HG03442 (cell line): Measurements from ENCODE around the gene KBTBD2.
"Not testable (repeated sequence)": the region's sequence is repeated elsewhere in the genome, so short reads cannot be mapped to it uniquely, and the experiment has no call there.

Experiments
- ATAC-seq: cut with Tn5 transposase; IDR thresholded peaks from one replicate; pipeline ENCODE4 v1.9.1; 2021; ENCODE audit warnings: mild to moderate bottlenecking, moderate library complexity; ENCODE audit not compliant: unreplicated experiment

The KBTBD2 gene

GRCh38 chr7:32893722-32894121 is 2.2 kb upstream of the KBTBD2 start:
- no peak for ATAC-seq

- ATAC-seq = no peak
These were observed 1.6 kb upstream of the KBTBD2 start for GRCh38 chr7:32893207-32893524.

GRCh38 chr7:32892521-32893206 is 1.1 kb upstream of the KBTBD2 start:
- ATAC-seq = peak; percentile 4

- peak; percentile 52 for ATAC-seq
These were observed 400 bp upstream of the KBTBD2 start for GRCh38 chr7:32891800-32892520.

- no peak for ATAC-seq
These were observed 842 bp downstream of the KBTBD2 start for GRCh38 chr7:32890793-32891042.

- peak; percentile 24 for ATAC-seq
These were observed 1.4 kb downstream of the KBTBD2 start for GRCh38 chr7:32890010-32890792.

GRCh38 chr7:32888505-32888904 is 3.1 kb downstream of the KBTBD2 start:
- ATAC-seq = no peak

GRCh38 chr7:32887395-32887794 is 4.2 kb downstream of the KBTBD2 start:
- no peak for ATAC-seq

GRCh38 chr7:32881074-32881982 is 10.2 kb downstream of the KBTBD2 start:
- ATAC-seq = no peak

- ATAC-seq = no peak
These were observed 12.1 kb downstream of the KBTBD2 start for GRCh38 chr7:32879460-32879859.

GRCh38 chr7:32878023-32878422 is 13.5 kb downstream of the KBTBD2 start:
- ATAC-seq = not testable (repeated sequence)

- ATAC-seq = no peak
These were observed 19.1 kb downstream of the KBTBD2 start for GRCh38 chr7:32872421-32872820.

GRCh38 chr7:32871624-32872371 is 19.8 kb downstream of the KBTBD2 start:
- peak; percentile 83 for ATAC-seq

GRCh38 chr7:32870298-32870697 is 21.3 kb downstream of the KBTBD2 start:
- ATAC-seq = no peak

- no peak for ATAC-seq
These were observed 21.8 kb downstream of the KBTBD2 start for GRCh38 chr7:32869716-32870115.

- ATAC-seq = no peak
These were observed 23.4 kb downstream of the KBTBD2 start for GRCh38 chr7:32868116-32868515.

- ATAC-seq = no peak
These were observed 26.0 kb downstream of the KBTBD2 start for GRCh38 chr7:32865448-32866030.

GRCh38 chr7:32863872-32864271 is 27.7 kb downstream of the KBTBD2 start:
- ATAC-seq = not testable (repeated sequence)

- ATAC-seq = no peak
These were observed 31.5 kb downstream of the KBTBD2 start for GRCh38 chr7:32860090-32860489.

- ATAC-seq = no peak
These were observed 32.9 kb downstream of the KBTBD2 start for GRCh38 chr7:32858648-32859047.
